PC-9 (cell line): ENCODE measurements around the gene CRY1.

ENCODE experiments used
- EZH2 ChIP-seq: fragments of 200-600 bp; sonication (generic); IDR thresholded peaks from 2 replicates; pipeline ENCODE4 v1.8.0; 2017; ENCODE audit warnings: antibody characterized with exemption, low read depth
- TF ChIP-seq, protein P1 (sequence below): fragments of 200-600 bp; sonication (generic); conservative IDR thresholded peaks from 2 replicates; pipeline ENCODE4 v1.6.1; 2017; ENCODE audit warnings: mixed run types, antibody characterized with exemption, mild to moderate bottlenecking, moderate library complexity

DNA sequence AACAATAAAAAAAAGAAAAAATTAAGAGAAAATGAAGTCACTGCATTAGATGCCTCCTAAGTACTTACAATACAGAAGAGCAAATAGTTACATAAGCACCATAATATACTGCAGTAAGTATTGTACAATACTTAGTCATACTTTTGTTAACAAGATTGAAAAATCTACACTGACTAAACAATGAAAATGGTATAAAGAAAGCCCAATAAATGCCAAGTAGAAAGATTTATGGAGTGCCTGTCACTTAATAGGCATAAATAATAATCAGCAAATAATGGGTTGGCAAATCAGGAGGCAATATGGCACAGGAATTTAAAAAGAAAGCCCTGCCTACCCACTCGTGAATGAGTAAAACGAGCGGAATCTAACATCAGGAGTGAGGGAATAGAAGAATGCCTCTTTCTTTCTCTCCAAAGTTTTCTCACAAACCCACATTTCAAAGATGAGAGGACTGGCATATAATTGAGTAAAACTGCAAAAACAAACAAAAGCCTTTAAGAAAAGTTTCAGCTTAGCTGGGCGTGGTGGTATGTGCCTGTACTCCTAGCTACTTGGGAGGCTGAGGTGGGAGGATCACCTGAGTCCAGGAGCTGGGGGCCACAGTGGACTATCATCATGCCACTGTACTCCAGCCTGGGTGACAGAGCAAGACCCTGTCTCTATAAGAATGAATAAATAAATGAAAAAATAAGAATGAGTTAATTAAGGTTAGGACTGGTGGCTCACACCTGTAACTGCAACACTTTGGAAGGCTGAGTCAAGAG lies 36.1 kb downstream of the CRY1 start:
- TF ChIP-seq, protein P1, sequence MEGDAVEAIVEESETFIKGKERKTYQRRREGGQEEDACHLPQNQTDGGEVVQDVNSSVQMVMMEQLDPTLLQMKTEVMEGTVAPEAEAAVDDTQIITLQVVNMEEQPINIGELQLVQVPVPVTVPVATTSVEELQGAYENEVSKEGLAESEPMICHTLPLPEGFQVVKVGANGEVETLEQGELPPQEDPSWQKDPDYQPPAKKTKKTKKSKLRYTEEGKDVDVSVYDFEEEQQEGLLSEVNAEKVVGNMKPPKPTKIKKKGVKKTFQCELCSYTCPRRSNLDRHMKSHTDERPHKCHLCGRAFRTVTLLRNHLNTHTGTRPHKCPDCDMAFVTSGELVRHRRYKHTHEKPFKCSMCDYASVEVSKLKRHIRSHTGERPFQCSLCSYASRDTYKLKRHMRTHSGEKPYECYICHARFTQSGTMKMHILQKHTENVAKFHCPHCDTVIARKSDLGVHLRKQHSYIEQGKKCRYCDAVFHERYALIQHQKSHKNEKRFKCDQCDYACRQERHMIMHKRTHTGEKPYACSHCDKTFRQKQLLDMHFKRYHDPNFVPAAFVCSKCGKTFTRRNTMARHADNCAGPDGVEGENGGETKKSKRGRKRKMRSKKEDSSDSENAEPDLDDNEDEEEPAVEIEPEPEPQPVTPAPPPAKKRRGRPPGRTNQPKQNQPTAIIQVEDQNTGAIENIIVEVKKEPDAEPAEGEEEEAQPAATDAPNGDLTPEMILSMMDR: peak; percentile 40; the same call in 1 of the 2 replicates
- TF ChIP-seq EZH2: no peak
